WTC11 (cell line): ENCODE data around the gene FOXP4.

ENCODE experiments used
- HMGA2 ChIP-seq: fragments of 250-450 bp; sonication (Bioruptor Pico); IDR thresholded peaks from 2 replicates; pipeline ENCODE4 v1.4.0; 2021; ENCODE audit warnings: mild to moderate bottlenecking, moderate library complexity
- IRF2 ChIP-seq: sonication (generic); formaldehyde crosslinking; IDR thresholded peaks from 2 replicates; pipeline ENCODE4 v1.8.0; 2022; ENCODE audit warnings: low read depth, missing genetic modification reagents, borderline replicate concordance
- SMAD4 ChIP-seq: sonication (generic); formaldehyde crosslinking; IDR thresholded peaks from 2 replicates; pipeline ENCODE4 v1.8.0; 2022; ENCODE audit warnings: mild to moderate bottlenecking, missing genetic modification reagents
- ZNF121 ChIP-seq: sonication (generic); formaldehyde crosslinking; IDR thresholded peaks from 2 replicates; pipeline ENCODE4 v1.8.0; 2023; ENCODE audit warnings: missing genetic modification reagents
- ZNF396 ChIP-seq: fragments of 250-450 bp; sonication (Bioruptor Pico); IDR thresholded peaks from 2 replicates; pipeline ENCODE4 v1.8.0; 2021; ENCODE audit warnings: mild to moderate bottlenecking, moderate library complexity, borderline replicate concordance
- TF ChIP-seq, protein P1 (sequence below): sonication (generic); formaldehyde crosslinking; IDR thresholded peaks from 2 replicates; pipeline ENCODE4 v1.8.1; 2022; ENCODE audit warnings: low read depth, missing genetic modification reagents, borderline replicate concordance
- TF ChIP-seq, protein P2 (sequence below): fragments of 200-600 bp; IDR thresholded peaks from 2 replicates; pipeline ENCODE4 v1.8.0; 2022; ENCODE audit warnings: antibody characterized with exemption
- TF ChIP-seq, protein P3 (sequence below): sonication (generic); formaldehyde crosslinking; IDR thresholded peaks from 2 replicates; pipeline ENCODE4 v1.8.0; 2022; ENCODE audit warnings: mild to moderate bottlenecking, missing genetic modification reagents
- TF ChIP-seq, protein P4 (sequence below): sonication (generic); formaldehyde crosslinking; conservative IDR thresholded peaks from 2 replicates; pipeline ENCODE4 v1.8.1; 2023; ENCODE audit warnings: mild to moderate bottlenecking, low read depth, missing genetic modification reagents, moderate library complexity
- TF ChIP-seq, protein P5 (sequence below): sonication (generic); formaldehyde crosslinking; IDR thresholded peaks from 2 replicates; pipeline ENCODE4 v1.8.1; 2023; ENCODE audit warnings: mild to moderate bottlenecking, missing genetic modification reagents

DNA sequence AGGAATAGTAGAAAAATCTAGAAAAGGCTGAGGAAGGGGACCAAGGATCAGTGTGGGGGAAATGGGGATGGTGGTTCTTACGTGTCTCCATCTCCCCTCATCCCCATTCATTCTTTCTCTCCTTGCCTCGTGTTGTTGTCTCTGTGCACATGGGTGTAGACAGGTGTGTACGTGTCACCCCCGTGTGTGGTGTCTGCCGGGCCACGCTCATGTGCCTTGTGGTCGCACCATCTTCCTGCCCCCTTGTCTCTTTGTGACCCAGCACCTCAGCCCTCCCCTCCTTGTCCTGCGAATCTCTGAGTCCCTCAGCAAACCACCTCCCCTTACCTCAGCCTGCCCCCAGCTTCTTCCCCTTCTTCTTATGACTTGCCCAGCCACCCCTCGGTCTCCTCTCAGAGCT lies 39.4 kb downstream of the FOXP4 start:
- TF ChIP-seq IRF2 (CRISPR knock-in tag) (no peak), ZNF121 (CRISPR knock-in tag) (no peak), ZNF396 (CRISPR knock-in tag) (no peak), HMGA2 (CRISPR knock-in tag) (no peak), SMAD4 (CRISPR knock-in tag) (no peak)
- TF ChIP-seq, protein P1, sequence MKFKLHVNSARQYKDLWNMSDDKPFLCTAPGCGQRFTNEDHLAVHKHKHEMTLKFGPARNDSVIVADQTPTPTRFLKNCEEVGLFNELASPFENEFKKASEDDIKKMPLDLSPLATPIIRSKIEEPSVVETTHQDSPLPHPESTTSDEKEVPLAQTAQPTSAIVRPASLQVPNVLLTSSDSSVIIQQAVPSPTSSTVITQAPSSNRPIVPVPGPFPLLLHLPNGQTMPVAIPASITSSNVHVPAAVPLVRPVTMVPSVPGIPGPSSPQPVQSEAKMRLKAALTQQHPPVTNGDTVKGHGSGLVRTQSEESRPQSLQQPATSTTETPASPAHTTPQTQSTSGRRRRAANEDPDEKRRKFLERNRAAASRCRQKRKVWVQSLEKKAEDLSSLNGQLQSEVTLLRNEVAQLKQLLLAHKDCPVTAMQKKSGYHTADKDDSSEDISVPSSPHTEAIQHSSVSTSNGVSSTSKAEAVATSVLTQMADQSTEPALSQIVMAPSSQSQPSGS: no peak
- TF ChIP-seq, protein P2, sequence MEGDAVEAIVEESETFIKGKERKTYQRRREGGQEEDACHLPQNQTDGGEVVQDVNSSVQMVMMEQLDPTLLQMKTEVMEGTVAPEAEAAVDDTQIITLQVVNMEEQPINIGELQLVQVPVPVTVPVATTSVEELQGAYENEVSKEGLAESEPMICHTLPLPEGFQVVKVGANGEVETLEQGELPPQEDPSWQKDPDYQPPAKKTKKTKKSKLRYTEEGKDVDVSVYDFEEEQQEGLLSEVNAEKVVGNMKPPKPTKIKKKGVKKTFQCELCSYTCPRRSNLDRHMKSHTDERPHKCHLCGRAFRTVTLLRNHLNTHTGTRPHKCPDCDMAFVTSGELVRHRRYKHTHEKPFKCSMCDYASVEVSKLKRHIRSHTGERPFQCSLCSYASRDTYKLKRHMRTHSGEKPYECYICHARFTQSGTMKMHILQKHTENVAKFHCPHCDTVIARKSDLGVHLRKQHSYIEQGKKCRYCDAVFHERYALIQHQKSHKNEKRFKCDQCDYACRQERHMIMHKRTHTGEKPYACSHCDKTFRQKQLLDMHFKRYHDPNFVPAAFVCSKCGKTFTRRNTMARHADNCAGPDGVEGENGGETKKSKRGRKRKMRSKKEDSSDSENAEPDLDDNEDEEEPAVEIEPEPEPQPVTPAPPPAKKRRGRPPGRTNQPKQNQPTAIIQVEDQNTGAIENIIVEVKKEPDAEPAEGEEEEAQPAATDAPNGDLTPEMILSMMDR: no peak
- TF ChIP-seq, protein P3, sequence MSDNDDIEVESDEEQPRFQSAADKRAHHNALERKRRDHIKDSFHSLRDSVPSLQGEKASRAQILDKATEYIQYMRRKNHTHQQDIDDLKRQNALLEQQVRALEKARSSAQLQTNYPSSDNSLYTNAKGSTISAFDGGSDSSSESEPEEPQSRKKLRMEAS (CRISPR knock-in tag): no peak
- TF ChIP-seq, protein P4, sequence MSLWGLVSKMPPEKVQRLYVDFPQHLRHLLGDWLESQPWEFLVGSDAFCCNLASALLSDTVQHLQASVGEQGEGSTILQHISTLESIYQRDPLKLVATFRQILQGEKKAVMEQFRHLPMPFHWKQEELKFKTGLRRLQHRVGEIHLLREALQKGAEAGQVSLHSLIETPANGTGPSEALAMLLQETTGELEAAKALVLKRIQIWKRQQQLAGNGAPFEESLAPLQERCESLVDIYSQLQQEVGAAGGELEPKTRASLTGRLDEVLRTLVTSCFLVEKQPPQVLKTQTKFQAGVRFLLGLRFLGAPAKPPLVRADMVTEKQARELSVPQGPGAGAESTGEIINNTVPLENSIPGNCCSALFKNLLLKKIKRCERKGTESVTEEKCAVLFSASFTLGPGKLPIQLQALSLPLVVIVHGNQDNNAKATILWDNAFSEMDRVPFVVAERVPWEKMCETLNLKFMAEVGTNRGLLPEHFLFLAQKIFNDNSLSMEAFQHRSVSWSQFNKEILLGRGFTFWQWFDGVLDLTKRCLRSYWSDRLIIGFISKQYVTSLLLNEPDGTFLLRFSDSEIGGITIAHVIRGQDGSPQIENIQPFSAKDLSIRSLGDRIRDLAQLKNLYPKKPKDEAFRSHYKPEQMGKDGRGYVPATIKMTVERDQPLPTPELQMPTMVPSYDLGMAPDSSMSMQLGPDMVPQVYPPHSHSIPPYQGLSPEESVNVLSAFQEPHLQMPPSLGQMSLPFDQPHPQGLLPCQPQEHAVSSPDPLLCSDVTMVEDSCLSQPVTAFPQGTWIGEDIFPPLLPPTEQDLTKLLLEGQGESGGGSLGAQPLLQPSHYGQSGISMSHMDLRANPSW (CRISPR knock-in tag): no peak
- TF ChIP-seq, protein P5, sequence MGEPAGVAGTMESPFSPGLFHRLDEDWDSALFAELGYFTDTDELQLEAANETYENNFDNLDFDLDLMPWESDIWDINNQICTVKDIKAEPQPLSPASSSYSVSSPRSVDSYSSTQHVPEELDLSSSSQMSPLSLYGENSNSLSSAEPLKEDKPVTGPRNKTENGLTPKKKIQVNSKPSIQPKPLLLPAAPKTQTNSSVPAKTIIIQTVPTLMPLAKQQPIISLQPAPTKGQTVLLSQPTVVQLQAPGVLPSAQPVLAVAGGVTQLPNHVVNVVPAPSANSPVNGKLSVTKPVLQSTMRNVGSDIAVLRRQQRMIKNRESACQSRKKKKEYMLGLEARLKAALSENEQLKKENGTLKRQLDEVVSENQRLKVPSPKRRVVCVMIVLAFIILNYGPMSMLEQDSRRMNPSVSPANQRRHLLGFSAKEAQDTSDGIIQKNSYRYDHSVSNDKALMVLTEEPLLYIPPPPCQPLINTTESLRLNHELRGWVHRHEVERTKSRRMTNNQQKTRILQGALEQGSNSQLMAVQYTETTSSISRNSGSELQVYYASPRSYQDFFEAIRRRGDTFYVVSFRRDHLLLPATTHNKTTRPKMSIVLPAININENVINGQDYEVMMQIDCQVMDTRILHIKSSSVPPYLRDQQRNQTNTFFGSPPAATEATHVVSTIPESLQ: no peak
